ENCODE results near the gene NOTCH2. TPM values are rescaled to one million over a fixed set of nuclear protein-coding genes. Genes with fewer than 3 reads are reported as not detected.
"Not testable (repeated sequence)": the region's sequence is repeated elsewhere in the genome, so short reads cannot be mapped to it uniquely, and the experiment has no call there.

NOTCH2 gene
- 305 and 330 TPM in 2 replicates for total RNA-seq

- H3K9me3 ChIP-seq (ENCODE audit: low read depth, low read length); H4K20me1 ChIP-seq (ENCODE audit: insufficient read depth, low read length); H3K36me3 ChIP-seq (ENCODE audit: insufficient read depth, low read length); H3K27me3 ChIP-seq (ENCODE audit: insufficient read depth, low read length); H3K4me2 ChIP-seq (ENCODE audit: insufficient read depth, low read length); H2AFZ ChIP-seq (ENCODE audit: low read length); H3K27ac ChIP-seq (ENCODE audit: low read depth, low read length); DNase-seq (ENCODE audit: insufficient read length, low spot score, missing footprints); H3K4me1 ChIP-seq (ENCODE audit: insufficient read depth, low read length): not testable (repeated sequence)
- Histone ChIP-seq H3K4me3 (ENCODE audit: insufficient read depth, low read length) (peak within 1 kb of the TSS; percentile 65), H3K79me2 (ENCODE audit: insufficient read depth, low read length) (peaks cover 18% of the 10 kb centered on the region)
Observed at GRCh38 chr1:120069067-120069919, at the start of gene NOTCH2. TSS of gene NOTCH2 (minus strand) at chr1:120069662. CDS start at chr1:120069406, 256 bp downstream.

- H3K27me3 ChIP-seq (ENCODE audit: insufficient read depth, low read length); H3K4me1 ChIP-seq (ENCODE audit: insufficient read depth, low read length); H3K79me2 ChIP-seq (ENCODE audit: insufficient read depth, low read length); H3K4me3 ChIP-seq (ENCODE audit: insufficient read depth, low read length); DNase-seq (ENCODE audit: insufficient read length, low spot score, missing footprints); H3K9me3 ChIP-seq (ENCODE audit: low read depth, low read length); H3K4me2 ChIP-seq (ENCODE audit: insufficient read depth, low read length); H4K20me1 ChIP-seq (ENCODE audit: insufficient read depth, low read length); H2AFZ ChIP-seq (ENCODE audit: low read length); H3K36me3 ChIP-seq (ENCODE audit: insufficient read depth, low read length): not testable (repeated sequence)
- peak overlapping the region; percentile 67 for H3K27ac ChIP-seq (ENCODE audit: low read depth, low read length)
Observed at GRCh38 chr1:120117371-120118177, 48.1 kb upstream of the NOTCH2 start.

GRCh38 chr1:120116094-120116493, 46.6 kb upstream of the NOTCH2 start:
- H3K36me3 ChIP-seq (ENCODE audit: insufficient read depth, low read length); H3K4me2 ChIP-seq (ENCODE audit: insufficient read depth, low read length); H2AFZ ChIP-seq (ENCODE audit: low read length); H3K9me3 ChIP-seq (ENCODE audit: low read depth, low read length); DNase-seq (ENCODE audit: insufficient read length, low spot score, missing footprints); H3K4me3 ChIP-seq (ENCODE audit: insufficient read depth, low read length); H4K20me1 ChIP-seq (ENCODE audit: insufficient read depth, low read length); H3K4me1 ChIP-seq (ENCODE audit: insufficient read depth, low read length); H3K79me2 ChIP-seq (ENCODE audit: insufficient read depth, low read length); H3K27me3 ChIP-seq (ENCODE audit: insufficient read depth, low read length): not testable (repeated sequence)
- H3K27ac ChIP-seq (ENCODE audit: low read depth, low read length): peak overlapping the region; percentile 84

GRCh38 chr1:120113134-120113533, 43.7 kb upstream of the NOTCH2 start:
- not testable (repeated sequence) for H3K27me3 ChIP-seq (ENCODE audit: insufficient read depth, low read length)

GRCh38 chr1:120112212-120112611, 42.8 kb upstream of the NOTCH2 start:
- H3K4me3 ChIP-seq (ENCODE audit: insufficient read depth, low read length); H3K79me2 ChIP-seq (ENCODE audit: insufficient read depth, low read length); H3K9me3 ChIP-seq (ENCODE audit: low read depth, low read length); H3K27me3 ChIP-seq (ENCODE audit: insufficient read depth, low read length); H3K36me3 ChIP-seq (ENCODE audit: insufficient read depth, low read length); DNase-seq (ENCODE audit: insufficient read length, low spot score, missing footprints); H3K4me2 ChIP-seq (ENCODE audit: insufficient read depth, low read length); H2AFZ ChIP-seq (ENCODE audit: low read length); H3K27ac ChIP-seq (ENCODE audit: low read depth, low read length); H3K4me1 ChIP-seq (ENCODE audit: insufficient read depth, low read length); H4K20me1 ChIP-seq (ENCODE audit: insufficient read depth, low read length): not testable (repeated sequence)

More at GRCh38 chr1:120113134-120113533, 43.7 kb upstream of the NOTCH2 start:
- not testable (repeated sequence) for H3K36me3 ChIP-seq (ENCODE audit: insufficient read depth, low read length); H3K27ac ChIP-seq (ENCODE audit: low read depth, low read length); DNase-seq (ENCODE audit: insufficient read length, low spot score, missing footprints); H4K20me1 ChIP-seq (ENCODE audit: insufficient read depth, low read length); H2AFZ ChIP-seq (ENCODE audit: low read length); H3K9me3 ChIP-seq (ENCODE audit: low read depth, low read length); H3K4me2 ChIP-seq (ENCODE audit: insufficient read depth, low read length); H3K4me3 ChIP-seq (ENCODE audit: insufficient read depth, low read length); H3K79me2 ChIP-seq (ENCODE audit: insufficient read depth, low read length); H3K4me1 ChIP-seq (ENCODE audit: insufficient read depth, low read length)

GRCh38 chr1:120111771-120112170, 42.3 kb upstream of the NOTCH2 start:
- not testable (repeated sequence) for H3K9me3 ChIP-seq (ENCODE audit: low read depth, low read length); H3K4me2 ChIP-seq (ENCODE audit: insufficient read depth, low read length); H3K27me3 ChIP-seq (ENCODE audit: insufficient read depth, low read length); H3K27ac ChIP-seq (ENCODE audit: low read depth, low read length); H3K79me2 ChIP-seq (ENCODE audit: insufficient read depth, low read length); DNase-seq (ENCODE audit: insufficient read length, low spot score, missing footprints); H3K4me1 ChIP-seq (ENCODE audit: insufficient read depth, low read length); H2AFZ ChIP-seq (ENCODE audit: low read length); H4K20me1 ChIP-seq (ENCODE audit: insufficient read depth, low read length); H3K4me3 ChIP-seq (ENCODE audit: insufficient read depth, low read length); H3K36me3 ChIP-seq (ENCODE audit: insufficient read depth, low read length)

GRCh38 chr1:120111008-120111407, 41.5 kb upstream of the NOTCH2 start:
- not testable (repeated sequence) for H2AFZ ChIP-seq (ENCODE audit: low read length); H3K4me2 ChIP-seq (ENCODE audit: insufficient read depth, low read length); H3K27ac ChIP-seq (ENCODE audit: low read depth, low read length); H3K4me1 ChIP-seq (ENCODE audit: insufficient read depth, low read length); H3K27me3 ChIP-seq (ENCODE audit: insufficient read depth, low read length); H3K79me2 ChIP-seq (ENCODE audit: insufficient read depth, low read length); H3K9me3 ChIP-seq (ENCODE audit: low read depth, low read length); DNase-seq (ENCODE audit: insufficient read length, low spot score, missing footprints); H4K20me1 ChIP-seq (ENCODE audit: insufficient read depth, low read length); H3K4me3 ChIP-seq (ENCODE audit: insufficient read depth, low read length); H3K36me3 ChIP-seq (ENCODE audit: insufficient read depth, low read length)

- not testable (repeated sequence) for H3K4me1 ChIP-seq (ENCODE audit: insufficient read depth, low read length); H3K4me2 ChIP-seq (ENCODE audit: insufficient read depth, low read length); H3K9me3 ChIP-seq (ENCODE audit: low read depth, low read length); H3K27me3 ChIP-seq (ENCODE audit: insufficient read depth, low read length); H4K20me1 ChIP-seq (ENCODE audit: insufficient read depth, low read length); H3K27ac ChIP-seq (ENCODE audit: low read depth, low read length); H3K36me3 ChIP-seq (ENCODE audit: insufficient read depth, low read length); H3K4me3 ChIP-seq (ENCODE audit: insufficient read depth, low read length); H2AFZ ChIP-seq (ENCODE audit: low read length); DNase-seq (ENCODE audit: insufficient read length, low spot score, missing footprints); H3K79me2 ChIP-seq (ENCODE audit: insufficient read depth, low read length)
Observed at GRCh38 chr1:120109656-120110055, 40.2 kb upstream of the NOTCH2 start.

Measured in osteoblast (primary cell).